SK-N-SH treated with all-trans-retinoic acid at 6 μM for 48 hours (cell line): ENCODE results near the gene CRHR2.

Experiments used
- OSR1 ChIP-seq: fragments of 250-450 bp; sonication (Bioruptor Pico); IDR thresholded peaks from 2 replicates; pipeline ENCODE4 v1.8.0; 2022; ENCODE audit warnings: moderate library complexity, mild to moderate bottlenecking, inconsistent platforms
- ZNF8 ChIP-seq: fragments of 450-650 bp; formaldehyde crosslinking; IDR thresholded peaks from 2 replicates; pipeline ENCODE4 v1.5.0; 2020; ENCODE audit warnings: mild to moderate bottlenecking, moderate library complexity

DNA sequence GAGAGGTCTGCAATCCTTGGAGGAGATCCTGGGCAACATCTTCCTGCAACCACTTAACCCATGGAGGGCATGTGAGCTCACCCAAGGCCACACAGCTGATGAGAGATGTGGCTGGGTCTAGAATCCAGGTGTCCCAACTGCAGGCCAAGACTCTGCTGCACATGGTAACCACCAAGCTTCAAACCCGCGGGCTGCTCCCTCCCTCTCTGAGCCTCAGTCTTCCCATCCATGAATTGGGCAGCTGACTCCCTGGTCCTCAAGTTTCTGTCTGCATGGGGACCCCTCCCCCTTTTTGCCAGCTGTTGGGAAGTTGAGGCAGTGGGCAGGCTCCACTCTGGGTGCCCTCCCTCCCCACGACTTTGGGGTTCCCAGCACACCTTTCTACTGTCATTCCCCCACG lies 48.7 kb upstream of the CRHR2 start:
- TF ChIP-seq OSR1 (CRISPR knock-in tag) (no peak), ZNF8 (CRISPR knock-in tag) (no peak)
